ENCODE results near the gene ABHD2.
"Not testable (repeated sequence)": the region's sequence is repeated elsewhere in the genome, so short reads cannot be mapped to it uniquely, and the experiment has no call there.

ABHD2 gene

DNA sequence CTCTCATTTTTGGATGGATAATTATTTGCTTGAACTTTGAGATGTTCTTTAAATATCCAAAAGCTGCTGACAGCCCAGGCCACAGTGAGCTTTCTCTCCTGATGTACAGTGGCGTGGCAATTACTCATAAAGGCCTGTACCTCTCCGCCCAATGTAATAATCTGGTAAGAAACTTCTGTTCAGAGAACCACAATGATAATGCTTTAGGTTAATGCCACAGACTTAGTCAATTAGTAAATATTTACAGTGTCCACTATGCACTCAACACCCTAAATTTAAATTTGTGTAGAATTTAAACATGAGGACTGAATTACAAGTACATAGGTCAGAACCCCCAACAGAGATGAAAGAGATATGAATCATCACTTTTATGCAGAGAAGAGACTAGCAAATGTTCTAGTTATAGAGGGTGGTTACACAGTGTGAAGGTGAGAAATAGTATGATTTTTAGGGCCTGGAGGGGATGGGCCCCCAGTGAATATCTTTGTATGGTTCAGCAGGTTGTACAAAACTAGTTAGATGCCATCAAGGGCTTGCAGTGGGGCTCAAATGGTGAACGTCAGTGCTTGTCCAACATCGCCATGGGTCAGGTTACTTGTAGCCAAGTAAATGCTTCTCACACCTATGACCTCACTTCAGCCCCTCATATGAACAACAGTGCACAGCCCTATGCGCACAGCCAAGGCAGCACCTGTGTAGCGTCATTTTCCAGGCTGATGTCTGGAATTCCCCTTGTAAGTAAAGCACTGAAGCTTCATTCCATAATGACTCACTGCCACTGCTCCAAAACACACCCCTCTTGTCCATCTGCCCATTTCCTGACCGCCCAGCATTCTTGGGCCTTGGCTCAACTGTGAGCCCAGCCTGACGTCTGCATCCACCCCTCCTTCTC, 13.3 kb downstream of the ABHD2 start:
- DNase-seq = no peak

DNA sequence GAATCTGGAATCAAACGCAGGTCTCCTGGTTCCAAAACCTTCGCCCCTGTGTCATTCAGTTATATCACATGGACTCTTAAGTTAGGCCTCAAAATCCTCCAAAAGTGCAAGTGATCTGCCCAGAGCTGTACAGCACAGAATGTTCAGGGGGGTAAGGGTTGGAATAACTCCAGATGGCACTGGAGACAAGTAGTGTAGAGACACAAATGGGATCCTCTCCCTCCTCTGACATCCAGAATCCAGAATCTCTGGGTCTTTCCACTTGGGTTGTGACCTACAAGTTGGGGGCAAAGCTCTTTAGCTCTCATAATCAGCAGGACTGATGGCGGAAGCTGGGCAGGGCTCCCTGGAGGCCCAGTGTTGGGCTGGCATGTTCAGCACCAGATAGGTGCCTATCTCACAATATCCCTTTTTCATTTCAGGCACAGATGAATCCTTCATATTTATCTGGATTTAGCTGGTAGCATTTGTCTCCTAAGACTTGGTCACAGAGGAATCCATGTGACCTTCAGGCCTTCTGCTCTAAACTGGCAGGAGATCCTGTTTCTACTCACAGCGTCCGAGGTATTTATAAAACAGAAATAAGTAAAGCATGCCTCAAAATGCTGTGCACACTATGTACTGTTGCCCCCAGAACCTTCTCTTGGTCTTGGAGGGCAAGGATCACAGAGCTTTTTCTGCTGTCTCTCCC, 15.4 kb downstream of the ABHD2 start:
- DNase-seq = no peak

DNA sequence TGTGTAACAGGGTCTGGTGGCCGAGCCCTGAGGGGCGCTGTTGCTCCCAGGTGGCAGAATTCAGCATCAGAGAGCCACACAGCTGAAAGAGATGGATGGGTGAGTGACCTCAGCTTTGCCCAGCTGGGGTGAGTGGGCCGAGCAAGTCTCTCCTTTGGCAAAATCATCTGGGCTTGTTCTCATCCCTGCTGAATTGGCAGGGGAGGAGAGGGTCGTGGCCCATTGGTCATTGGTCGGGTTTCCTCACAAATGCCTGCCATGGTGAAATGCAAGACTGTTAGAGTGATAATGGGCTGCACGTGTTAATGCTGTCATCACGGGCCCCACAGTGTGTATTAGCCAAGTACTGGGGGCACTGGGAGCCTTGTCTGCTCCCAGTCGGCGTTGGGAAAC, 15.9 kb downstream of the ABHD2 start:
- DNase-seq = no peak

DNA sequence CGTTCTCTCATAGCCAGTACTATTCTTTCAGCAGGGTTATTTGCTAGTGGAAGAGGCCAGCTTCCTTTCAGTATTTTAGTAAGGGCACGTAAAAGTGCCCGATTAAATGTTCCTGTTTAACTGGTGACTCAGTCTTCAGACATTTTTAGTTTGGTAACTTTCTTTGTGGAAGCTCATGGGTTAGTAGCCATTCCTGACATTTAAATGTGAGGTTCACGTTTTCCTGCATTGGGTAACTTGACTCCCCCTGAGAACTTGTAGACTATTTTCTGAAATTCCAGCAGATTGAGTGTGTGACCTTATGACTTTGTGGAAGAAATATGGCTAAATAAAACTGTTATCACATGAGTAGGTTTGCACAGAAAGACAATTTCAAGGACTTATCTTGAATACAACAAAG, 16.9 kb downstream of the ABHD2 start:
- no peak for DNase-seq

DNA sequence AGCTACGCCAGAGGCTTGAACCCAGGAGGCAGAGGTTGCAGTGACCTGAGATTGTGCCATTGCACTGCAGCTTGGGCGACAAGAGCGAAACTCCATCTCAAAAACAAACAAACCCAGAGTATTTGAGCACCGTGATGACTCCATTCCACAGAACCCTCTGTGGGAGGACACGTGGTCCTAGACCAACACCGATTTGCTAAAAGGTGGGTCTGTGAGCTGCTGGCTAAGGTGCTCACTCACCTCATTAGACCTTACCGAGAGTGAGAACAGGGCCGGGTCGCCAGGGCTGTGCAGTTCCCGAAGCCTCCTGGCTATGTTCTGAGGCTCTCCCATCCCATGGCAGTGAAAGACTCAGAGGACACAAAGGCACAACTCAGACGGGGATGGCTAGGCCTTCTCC, 17.9 kb downstream of the ABHD2 start:
- no peak for DNase-seq

DNA sequence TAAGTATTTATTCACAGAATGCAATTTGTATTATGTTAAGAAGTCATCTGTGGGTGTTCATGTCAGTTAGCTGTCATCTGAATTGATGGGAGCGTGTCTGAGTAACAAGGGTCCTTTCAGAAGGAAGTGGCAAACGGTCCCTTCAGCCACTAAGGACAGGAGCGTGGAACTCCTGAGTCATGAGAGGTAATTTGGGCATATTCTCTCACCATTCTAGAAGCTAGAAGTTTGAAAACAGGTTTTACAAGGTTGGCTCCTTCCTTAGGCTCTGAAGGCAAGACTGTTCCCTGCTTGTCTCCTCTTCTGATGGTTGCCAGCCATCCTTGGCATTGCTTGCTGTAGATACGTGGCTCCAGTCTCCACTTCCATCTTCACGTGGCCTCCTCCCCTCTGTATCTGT, 19.7 kb downstream of the ABHD2 start:
- no peak for DNase-seq

DNA sequence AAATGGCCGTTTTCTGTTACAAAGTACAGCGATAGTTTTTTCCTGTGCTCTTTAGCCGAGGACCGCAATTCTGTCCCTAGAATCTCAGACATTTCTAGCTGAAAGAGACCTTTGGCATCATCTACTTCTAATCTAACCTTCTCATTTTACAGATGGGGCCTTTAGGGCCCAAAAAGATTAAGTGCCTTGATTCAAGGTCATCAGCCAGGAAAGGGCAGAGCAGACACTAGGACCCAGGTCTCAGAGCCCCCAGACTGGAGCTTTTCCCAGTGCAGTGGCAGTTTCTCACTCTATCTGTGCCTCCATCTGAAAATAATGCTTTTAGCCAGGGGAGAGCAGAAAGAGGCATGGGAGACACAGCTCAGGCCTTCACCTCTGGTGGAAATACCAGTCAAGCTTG, 20.6 kb downstream of the ABHD2 start:
- no peak for DNase-seq

DNA sequence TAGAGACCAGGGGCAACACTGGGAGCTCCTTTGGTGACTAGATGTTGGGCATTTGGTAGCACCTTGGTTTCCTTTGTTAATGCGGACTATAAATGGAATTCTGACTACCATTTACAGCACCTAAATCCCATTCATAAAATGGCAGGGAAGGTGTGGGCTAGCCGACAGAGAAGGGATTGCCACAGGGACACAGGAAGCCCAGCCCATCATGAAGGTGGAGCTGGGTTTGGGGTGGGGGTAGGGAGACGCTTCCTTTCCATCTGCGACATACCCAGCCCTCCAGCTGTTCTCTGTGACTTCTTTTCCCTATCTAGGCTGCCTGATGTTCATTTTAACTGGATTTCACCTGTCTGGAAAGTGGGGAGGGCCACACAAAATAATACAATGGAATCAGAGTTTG, 21.0 kb downstream of the ABHD2 start:
- no peak for DNase-seq

DNA sequence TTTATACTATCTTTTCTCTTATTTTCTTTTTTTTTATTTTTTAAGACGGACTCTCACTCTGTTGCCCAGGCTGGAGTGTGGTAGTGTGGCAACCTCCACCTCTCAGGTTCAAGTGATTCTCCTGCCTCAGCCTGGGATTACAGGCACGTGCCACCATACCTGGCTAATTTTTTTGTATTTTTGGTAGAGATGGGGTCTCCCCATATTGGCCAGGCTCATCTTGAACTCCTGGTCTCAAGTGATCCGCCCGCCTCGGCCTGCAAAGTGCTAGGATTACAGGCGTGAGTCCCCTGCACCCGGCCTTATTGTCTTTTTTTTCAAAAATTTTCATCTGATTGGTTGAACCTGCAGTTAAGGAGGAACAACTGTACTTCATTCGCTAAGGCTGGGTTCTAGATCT, 21.8 kb downstream of the ABHD2 start:
- no peak for DNase-seq

DNA sequence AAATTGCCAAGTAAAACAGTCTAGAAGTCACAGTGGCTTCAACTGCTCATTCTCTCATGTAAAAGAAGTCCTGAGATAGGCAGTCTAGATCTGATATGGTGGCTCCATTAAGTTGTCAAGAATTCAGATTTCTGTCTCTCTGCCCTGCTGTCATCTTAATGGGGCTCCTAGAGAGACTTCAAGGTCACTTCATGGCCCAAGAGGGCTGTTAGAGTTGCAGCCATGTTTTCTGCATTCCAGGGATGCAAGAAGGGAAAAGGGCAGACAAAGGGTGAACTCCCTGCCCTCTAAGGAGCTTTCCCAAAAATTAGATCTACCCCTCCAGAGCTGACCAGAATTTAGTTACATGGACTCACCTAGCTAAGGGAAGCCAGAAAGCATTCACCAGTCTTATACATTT, 23.1 kb downstream of the ABHD2 start:
- DNase-seq = no peak

DNA sequence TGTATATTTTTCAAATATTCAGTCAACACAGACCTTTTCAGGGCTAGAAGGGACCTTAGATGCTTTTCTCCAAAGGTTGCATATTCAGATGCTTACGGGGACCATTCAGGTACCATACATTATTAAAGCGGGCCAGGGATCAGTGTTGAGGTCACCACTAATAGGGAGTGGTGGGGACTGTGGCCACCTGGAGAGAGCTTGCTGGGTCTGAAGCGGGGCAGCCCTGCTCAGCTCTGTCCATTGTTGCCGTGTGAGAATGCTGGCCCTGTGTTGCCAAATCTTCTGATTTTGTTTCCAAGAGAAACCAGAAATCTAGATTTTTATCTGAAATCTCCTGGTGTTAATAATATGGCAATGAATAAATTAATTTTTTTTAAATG, 23.7 kb downstream of the ABHD2 start:
- DNase-seq = no peak

DNA sequence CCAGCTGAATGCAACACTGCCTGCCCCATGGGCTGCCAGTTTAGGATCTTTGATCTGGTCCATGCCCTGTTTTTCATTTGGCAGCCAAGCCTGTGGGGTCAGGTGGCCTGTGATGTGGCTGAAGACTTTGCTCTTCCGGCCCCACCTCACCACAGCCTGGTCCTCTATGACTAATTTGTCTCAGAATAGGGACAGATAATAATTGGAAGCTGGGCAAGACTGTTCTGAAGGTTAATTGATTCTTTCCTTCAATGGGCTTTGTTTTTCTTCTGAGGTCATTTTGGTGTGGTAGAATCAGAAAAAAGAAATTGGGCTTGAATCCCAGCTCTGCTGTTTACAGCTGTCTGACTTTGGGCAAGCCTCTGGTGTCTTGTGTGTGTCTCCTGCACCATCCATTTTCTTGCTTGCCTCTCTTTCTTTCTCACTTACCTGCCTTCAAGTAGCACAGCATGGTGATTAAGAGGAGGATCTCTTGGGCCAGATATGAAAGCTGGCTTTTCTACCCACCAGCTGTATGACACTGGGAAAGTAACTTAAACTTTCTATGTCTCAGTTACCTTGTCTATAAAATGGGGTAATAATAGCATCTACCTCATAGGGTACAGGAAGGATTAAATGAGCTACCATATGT, 24.2 kb downstream of the ABHD2 start:
- DNase-seq = no peak

DNA sequence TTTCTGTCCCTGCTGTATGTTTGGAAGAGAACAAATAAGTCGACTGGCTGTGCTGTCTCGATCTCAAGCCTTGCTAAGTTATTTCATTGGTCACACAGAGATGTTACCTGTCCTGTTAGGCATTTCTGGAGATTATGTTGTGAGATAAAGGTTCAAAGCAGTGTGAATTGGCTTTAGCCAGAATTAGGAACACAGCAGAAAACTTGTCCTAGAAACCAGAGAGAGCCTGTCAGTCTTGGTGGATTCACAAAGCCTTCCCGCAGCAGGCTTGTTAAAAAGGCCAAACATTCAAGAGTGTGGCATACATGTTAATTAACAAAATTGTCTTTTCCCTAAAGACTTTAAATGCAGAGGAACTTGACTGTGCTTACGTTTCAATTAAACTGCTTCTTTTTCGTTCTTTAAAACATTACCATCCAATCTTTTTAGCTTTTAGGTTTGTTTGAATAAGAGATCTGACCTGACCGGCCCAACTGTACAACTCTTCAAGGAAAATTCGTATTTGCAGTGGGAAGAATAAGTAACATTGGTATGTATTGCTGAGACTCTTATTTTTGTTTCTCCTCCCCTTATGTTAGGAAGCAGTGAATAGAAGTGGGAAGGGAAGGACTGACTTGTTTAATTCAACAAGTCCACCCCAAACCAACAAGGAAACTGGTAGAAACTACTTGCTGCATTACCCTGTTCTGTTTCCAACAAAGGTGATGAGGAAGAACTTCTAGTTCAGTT, 25.2 kb downstream of the ABHD2 start:
- DNase-seq = no peak

DNA sequence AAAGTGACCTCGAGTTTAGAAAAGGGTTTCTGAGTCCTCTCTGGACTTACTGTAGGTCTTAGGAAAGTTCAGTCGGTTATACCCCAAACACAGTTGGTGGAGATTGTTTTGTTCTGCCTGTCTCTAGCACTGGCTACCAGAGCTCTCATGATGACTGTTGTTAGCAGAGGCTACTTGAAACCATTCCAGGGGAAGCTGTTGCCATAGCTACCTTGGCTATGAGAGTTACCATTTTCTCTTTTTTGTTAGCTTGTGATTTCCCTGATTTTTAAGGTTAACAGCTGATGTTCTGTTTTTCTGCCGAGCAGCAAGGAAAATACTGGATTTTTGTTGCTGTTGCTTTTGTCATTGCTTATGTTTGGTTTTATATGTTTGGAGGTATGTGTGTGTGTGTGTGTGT, 26.7 kb downstream of the ABHD2 start:
- peak; percentile 39 for DNase-seq

DNA sequence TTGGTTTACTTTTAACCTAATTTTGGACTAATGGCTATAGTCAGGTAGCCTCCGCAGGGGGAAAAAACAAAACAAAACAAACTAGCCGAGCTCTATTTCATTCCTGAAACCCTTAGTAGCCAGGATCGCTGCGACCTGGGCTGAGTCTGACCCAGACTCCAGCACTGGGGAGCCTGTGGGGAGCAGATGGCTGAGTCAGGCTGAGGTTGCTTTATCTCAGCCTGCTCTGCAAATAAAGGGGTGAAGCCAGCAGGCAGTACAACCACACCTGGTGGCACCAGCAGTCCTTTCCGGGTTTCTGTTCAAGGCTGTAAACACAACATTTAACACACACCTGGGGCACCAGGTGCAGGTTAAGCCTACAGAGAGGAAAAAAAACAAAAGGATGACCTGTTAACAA, 27.3 kb downstream of the ABHD2 start:
- peak; percentile 34 for DNase-seq

DNA sequence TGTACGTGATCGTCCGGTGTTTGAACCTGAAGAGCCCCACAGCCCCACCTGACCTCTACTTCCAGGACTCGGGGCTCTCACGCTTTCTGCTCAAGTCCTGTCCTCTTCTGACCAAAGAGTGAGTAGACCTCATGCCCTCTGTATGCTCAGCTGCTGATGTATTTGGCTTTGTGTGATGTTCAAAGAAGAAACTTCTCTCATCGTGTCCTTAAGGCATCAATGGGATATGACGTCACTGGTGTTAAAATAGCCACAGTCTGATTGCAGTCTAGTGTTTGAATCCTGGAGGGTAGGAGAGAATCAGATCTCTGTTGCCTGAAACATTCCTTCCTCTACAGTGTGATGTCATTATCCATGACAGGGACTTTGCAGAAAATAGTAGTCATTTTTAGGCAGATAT, 28.1 kb downstream of the ABHD2 start:
- DNase-seq = no peak

DNA sequence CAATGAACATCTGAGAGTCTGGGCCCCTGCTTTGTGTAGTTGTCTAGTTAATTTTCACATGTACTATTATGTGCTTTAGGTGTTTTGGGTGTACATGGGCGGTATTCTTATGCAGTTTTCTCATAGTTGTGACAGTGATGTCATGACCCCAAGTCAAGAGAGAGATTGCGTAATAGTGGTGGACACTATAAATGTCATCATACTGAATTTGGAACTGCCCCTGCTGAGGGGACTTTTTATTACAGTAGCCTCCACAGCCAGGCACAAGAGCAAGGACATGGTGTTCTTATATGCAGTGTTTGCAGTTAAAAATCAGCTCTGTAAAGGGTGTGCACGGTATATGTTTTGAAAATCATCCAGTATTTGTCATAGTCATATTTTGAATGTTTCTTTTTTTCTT, 29.5 kb downstream of the ABHD2 start:
- no peak for DNase-seq

DNA sequence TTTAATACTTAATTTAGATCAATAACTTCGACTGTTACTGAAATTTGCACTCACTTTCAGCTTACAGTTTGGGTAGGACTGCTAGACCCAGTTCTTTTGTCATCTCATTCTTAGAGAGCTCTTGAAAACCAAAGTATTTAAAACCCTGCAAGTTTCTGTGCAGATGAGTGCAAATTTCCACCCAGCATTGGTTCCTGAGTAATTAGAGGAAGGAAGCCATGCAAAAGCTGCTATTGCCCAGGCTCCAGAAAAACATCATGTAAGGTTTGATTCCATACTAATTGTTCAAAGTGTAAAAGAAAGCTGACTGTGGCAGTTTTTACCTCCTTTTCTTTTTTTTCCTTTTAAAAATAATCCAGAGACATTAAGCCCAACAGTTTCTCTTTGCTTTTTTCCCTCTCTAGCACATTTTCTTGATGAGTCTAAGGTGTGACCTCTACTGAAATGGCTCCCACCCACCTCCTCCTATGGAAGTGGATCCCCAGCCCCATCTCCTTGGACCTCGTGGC, 30.3 kb downstream of the ABHD2 start:
- DNase-seq = no peak

DNA sequence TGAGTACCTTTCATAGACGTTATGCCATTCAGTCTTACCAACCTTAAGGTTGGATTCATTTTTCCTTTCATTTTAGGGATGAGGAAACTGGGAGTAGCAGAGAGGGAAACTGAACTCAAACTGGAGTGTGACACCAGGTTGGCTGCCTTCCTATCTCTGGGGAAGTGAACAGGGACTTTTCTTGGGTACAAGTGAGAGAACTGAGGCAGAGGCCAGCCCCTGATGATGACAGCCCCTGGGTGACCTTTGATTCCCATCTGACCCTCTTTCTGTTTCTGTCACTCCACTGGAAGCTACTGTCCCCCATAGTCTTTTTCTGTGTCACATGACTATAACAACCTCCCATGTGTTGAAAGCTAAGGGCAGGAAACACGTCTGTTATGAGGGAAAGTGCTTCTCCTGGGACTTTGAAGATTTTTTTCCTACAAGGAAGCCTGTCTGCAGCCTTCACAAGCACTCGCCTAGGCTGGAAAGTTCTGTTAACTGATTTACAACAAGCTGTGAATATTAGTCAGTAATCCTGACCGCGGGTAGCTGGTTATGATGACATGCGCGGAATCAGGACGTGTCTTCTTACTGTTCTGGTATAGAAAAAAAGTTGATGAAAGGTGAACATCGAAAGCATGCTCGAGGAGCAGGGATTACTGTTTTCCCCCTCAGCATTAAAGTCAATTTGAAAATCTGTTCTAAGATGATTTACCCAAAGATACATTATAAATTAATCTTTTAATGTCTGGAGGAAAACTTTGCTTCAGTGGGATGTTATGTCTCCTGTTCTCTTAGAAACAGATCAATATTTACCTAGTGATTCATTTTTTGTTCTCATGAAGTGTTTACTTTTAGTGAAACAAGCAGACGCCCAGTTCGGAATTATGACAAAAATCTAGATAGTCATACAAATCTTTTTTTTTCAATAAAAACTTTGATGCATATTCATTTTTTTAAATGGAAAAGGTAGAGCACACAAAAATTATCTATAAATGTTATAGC, 31.5 kb downstream of the ABHD2 start:
- DNase-seq = no peak

DNA sequence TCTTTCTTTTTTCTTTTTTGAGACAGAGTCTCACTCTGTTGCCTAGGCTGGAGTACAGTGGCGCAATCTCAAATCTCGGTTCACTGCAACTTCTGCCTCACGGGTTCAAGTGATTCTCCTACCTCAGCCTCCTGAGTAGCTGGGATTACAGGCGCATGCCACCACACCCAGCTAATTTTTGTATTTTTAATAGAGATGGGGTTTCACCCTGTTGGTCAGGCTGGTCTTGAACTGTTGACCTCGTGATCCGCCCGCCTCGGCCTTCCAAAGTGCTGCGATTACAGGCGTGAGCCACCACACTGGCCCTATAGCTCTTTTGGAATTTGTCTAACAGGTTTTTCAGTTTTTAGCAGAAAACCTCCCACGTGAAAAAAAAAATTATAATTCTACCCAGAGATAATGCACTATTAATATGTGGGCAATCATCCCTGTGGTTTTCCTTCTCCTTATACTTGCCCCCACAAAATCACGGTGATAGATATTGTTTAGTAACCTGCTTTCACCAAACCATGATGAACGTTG, 32.3 kb downstream of the ABHD2 start:
- DNase-seq = not testable (repeated sequence)

DNA sequence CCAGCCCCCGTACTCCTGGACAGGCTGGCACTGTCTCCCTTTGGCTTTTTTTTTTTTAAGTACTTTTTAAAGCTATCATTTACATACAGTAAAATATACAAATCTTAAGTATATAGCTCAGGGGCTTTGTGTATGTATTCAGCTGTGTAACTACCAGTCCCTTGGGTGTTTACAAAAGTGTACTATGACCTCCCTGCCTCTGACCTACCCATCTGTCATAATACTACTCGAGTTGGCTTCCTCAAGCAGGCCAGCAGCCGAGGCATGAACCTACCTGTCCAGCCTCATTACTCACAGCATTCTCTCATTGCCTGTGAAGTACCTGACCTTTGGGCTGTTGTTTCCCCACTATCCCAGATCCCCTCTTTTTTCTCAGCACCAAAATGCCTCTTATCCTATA, 33.2 kb downstream of the ABHD2 start:
- DNase-seq = no peak

Data from NCI-H1436 (cell line).